ENCODE data around the gene PTH2R. TPM values are rescaled to one million over a fixed set of nuclear protein-coding genes. Genes with fewer than 3 reads are reported as not detected.
"Not testable (repeated sequence)": the region's sequence is repeated elsewhere in the genome, so short reads cannot be mapped to it uniquely, and the experiment has no call there.

The PTH2R gene
- total and polyA plus RNA-seq, 2 experiments from 2014 or later, result not detected

DNA sequence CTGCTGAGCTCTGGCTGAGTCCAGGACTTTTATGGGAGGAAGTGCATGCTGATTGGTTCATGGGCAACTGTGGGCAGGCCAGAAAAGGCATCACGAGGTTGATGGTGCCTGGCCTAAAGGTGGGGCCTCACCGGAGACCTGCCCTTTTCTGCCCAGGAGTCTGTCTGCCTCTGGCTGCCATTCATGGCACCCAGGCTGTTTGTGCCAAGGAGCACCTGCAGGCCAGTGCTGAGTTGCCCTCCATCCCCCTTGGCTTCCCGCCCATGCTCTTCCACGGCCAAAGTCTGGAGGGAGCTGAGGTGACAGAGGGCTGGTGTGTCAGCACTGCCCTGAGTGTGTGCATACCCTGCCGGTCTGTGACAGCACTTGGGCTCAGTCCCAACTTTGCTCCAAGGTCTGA is 123.2 kb downstream of the PTH2R start:
- no peak overlapping the region for H3K9ac ChIP-seq
- H3K9me2 ChIP-seq (ENCODE audit: insufficient read depth), result no peaks in the 10 kb centered on the region
- no peak for DNase-seq
- WGBS, 2 experiments (ENCODE audit: low coverage in 1 of 2, low lambda C conversion rate in 2 of 2, missing lambda C conversion rate in 2 of 2), result 12 to 14% methylated on average over 5 of the region's 5 CpGs
- H3K9me3 ChIP-seq (ENCODE audit: low read depth), result no peaks in the 10 kb centered on the region
- no peaks in the 10 kb centered on the region for H3K27me3 ChIP-seq (replicated peaks; ENCODE audit: insufficient read depth)
- no peaks in the 10 kb centered on the region for H3K4me1 ChIP-seq (ENCODE audit: insufficient read depth)
- no peaks in the 10 kb centered on the region for H3F3A ChIP-seq (ENCODE audit: insufficient read depth)
- no peaks in the 10 kb centered on the region for H3K79me2 ChIP-seq (ENCODE audit: insufficient read depth)
- H3K4me3 ChIP-seq, result no peak overlapping the region
- H2AFZ ChIP-seq, result no peak overlapping the region
- H3K27ac ChIP-seq, result no peak overlapping the region
- H4K20me1 ChIP-seq (ENCODE audit: insufficient read depth), result no peaks in the 10 kb centered on the region
- no peaks in the 10 kb centered on the region for H3K36me3 ChIP-seq (ENCODE audit: low read depth)
- in situ Hi-C loops (cut with MboI), result no loop called here
- TF ChIP-seq EZH2phosphoT487 (IDR thresholded peaks at IDR 0.05; ENCODE audit: insufficient read depth, low read depth), result no peak
- no peak overlapping the region for H3K4me2 ChIP-seq (ENCODE audit: unreplicated experiment)

DNA sequence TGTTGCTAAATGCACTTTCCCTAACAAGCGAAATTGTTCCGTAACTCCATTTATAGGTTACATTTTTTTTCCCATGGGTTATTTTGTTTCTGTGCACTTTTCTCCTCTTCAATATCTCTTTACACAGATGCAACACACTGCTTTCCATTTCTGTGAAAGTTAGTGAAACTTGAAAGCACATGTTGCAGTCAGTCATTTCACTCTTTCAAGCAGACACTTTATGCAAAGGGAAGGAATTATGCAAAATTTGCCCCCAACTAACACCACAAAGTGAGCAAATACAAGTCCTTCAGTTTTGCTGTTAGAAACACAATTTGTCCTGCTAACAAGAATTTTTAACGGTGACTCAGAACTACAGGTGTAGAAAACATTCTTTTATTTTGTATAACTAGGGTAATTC is 124.8 kb downstream of the PTH2R start:
- H3F3A ChIP-seq (ENCODE audit: insufficient read depth), result no peaks in the 10 kb centered on the region
- 39 to 62% methylated on average over 3 of the region's 3 CpGs for WGBS, 2 experiments (ENCODE audit: low coverage in 1 of 2, low lambda C conversion rate in 2 of 2, missing lambda C conversion rate in 2 of 2)
- in situ Hi-C loops (cut with MboI), result no loop called here

DNA sequence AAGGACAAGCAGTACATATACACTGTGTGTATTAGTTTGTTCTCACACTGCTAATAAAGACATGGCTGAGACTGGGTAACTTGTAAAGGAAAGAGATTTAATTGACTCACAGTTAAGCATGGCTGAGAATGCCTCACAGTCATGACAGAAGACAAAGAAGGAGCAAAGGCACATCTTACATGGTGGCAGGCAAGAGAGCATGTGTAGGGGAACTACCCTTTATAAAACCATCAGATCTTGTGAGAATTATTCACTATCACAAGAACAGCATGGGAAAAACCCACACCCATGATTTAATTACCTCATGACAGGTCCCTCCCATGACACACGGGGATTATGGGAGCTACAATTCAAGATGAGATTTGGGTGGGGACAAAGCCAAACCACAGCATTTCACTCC is 129.0 kb downstream of the PTH2R start:
- H3K27me3 ChIP-seq (replicated peaks; ENCODE audit: insufficient read depth); H3K9me2 ChIP-seq (ENCODE audit: insufficient read depth); H2AFZ ChIP-seq; in situ Hi-C loops (cut with MboI); H3K9ac ChIP-seq; H3K27ac ChIP-seq; H3K4me2 ChIP-seq (ENCODE audit: unreplicated experiment); H3K9me3 ChIP-seq (ENCODE audit: low read depth); H3F3A ChIP-seq (ENCODE audit: insufficient read depth); H3K4me1 ChIP-seq (ENCODE audit: insufficient read depth); H3K4me3 ChIP-seq; H4K20me1 ChIP-seq (ENCODE audit: insufficient read depth); DNase-seq; H3K79me2 ChIP-seq (ENCODE audit: insufficient read depth); H3K36me3 ChIP-seq (ENCODE audit: low read depth): not testable (repeated sequence)
- WGBS, 2 experiments (ENCODE audit: low coverage in 1 of 2, low lambda C conversion rate in 2 of 2, missing lambda C conversion rate in 2 of 2), result 13 to 14% methylated on average over 1 of the region's 1 CpG

More for the DNA sequence above, 124.8 kb downstream of the PTH2R start:
- Histone ChIP-seq H3K27me3 (replicated peaks; ENCODE audit: insufficient read depth) (no peaks in the 10 kb centered on the region), H3K4me1 (ENCODE audit: insufficient read depth) (no peaks in the 10 kb centered on the region), H3K9ac (no peak overlapping the region), H3K9me3 (ENCODE audit: low read depth) (no peaks in the 10 kb centered on the region), H4K20me1 (ENCODE audit: insufficient read depth) (no peaks in the 10 kb centered on the region), H3K9me2 (ENCODE audit: insufficient read depth) (no peaks in the 10 kb centered on the region), H3K36me3 (ENCODE audit: low read depth) (no peaks in the 10 kb centered on the region), H3K27ac (no peak overlapping the region), H2AFZ (no peak overlapping the region), H3K4me2 (ENCODE audit: unreplicated experiment) (no peak overlapping the region), H3K4me3 (no peak overlapping the region), H3K79me2 (ENCODE audit: insufficient read depth) (no peaks in the 10 kb centered on the region)
- no peak for DNase-seq
- no peak for TF ChIP-seq EZH2phosphoT487 (IDR thresholded peaks at IDR 0.05; ENCODE audit: insufficient read depth, low read depth)
- no peak for TF ChIP-seq EZH2 (IDR thresholded peaks at IDR 0.05; ENCODE audit: insufficient read depth, poor library complexity, severe bottlenecking)

DNA sequence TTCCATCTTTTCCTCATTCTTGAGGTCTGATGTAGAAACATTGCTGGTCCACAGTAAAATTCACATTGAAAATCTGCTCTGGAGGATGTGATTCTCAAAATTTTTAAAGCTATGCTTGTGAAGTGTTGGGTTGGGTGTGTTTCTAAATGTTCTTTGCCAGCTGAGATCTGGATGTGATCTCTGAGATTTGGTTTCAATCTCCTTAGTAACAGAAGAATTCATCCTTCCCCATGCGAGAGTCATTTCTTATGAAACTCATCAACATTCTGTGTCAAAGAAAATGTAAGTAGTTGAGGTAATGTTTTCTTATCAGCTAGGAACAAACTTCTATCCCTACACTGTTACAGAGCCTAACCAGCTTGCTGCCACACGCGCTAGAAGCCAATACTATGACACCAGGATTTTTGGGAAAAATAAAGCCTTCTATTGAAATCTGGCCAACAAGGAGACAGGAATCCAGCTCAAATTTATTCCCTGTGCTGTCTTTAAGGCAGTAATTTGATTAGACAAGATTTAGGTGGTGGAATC is 134.9 kb downstream of the PTH2R start:
- no peaks in the 10 kb centered on the region for H3K27me3 ChIP-seq (replicated peaks; ENCODE audit: insufficient read depth)
- no peak overlapping the region for H2AFZ ChIP-seq
- no peaks in the 10 kb centered on the region for H4K20me1 ChIP-seq (ENCODE audit: insufficient read depth)
- H3K4me1 ChIP-seq (ENCODE audit: insufficient read depth), result no peaks in the 10 kb centered on the region
- H3K4me3 ChIP-seq, result no peak overlapping the region
- no peak overlapping the region for H3K9ac ChIP-seq
- H3K36me3 ChIP-seq (ENCODE audit: low read depth), result no peaks in the 10 kb centered on the region
- DNase-seq, result no peak
- in situ Hi-C loops (cut with MboI), result no loop called here
- no peaks in the 10 kb centered on the region for H3K79me2 ChIP-seq (ENCODE audit: insufficient read depth)
- WGBS, 2 experiments (ENCODE audit: low coverage in 1 of 2, low lambda C conversion rate in 2 of 2, missing lambda C conversion rate in 2 of 2), result 45 to 52% methylated on average over 3 of the region's 3 CpGs
- H3F3A ChIP-seq (ENCODE audit: insufficient read depth), result no peaks in the 10 kb centered on the region
- TF ChIP-seq EZH2phosphoT487 (IDR thresholded peaks at IDR 0.05; ENCODE audit: insufficient read depth, low read depth) (no peak), EZH2 (IDR thresholded peaks at IDR 0.05; ENCODE audit: insufficient read depth, poor library complexity, severe bottlenecking) (no peak)
- H3K27ac ChIP-seq, result no peak overlapping the region
- no peaks in the 10 kb centered on the region for H3K9me2 ChIP-seq (ENCODE audit: insufficient read depth)
- no peak overlapping the region for H3K4me2 ChIP-seq (ENCODE audit: unreplicated experiment)
- H3K9me3 ChIP-seq (ENCODE audit: low read depth), result no peaks in the 10 kb centered on the region

DNA sequence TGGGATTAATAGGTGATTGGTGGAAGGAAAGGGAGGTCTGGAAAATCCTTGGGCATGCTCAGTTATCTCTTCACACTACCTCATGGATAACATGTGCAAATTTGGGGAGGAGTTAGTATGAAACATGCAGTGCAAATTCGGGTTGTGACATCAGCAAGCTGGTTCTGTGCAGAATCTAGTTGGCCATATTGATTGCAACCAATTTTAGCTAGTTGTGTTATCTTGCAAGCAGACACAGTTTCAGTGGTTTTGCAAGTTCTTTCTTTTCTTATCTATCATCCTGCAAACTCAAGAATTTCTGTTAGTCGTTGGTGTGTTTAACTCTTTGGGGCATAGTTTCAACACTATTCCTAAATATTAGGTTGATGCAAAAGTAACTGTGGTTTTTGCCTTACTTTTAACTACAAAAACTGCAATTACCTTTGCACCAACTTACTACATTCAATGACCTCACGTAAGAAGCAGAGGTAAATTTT is 135.4 kb downstream of the PTH2R start:
- H2AFZ ChIP-seq, result no peak overlapping the region
- TF ChIP-seq EZH2 (IDR thresholded peaks at IDR 0.05; ENCODE audit: insufficient read depth, poor library complexity, severe bottlenecking) (no peak), EZH2phosphoT487 (IDR thresholded peaks at IDR 0.05; ENCODE audit: insufficient read depth, low read depth) (no peak)
- H3K9ac ChIP-seq, result no peak overlapping the region
- H3K4me2 ChIP-seq (ENCODE audit: unreplicated experiment), result no peak overlapping the region
- no peaks in the 10 kb centered on the region for H3K9me3 ChIP-seq (ENCODE audit: low read depth)
- H4K20me1 ChIP-seq (ENCODE audit: insufficient read depth), result no peaks in the 10 kb centered on the region
- no peaks in the 10 kb centered on the region for H3K9me2 ChIP-seq (ENCODE audit: insufficient read depth)
- no peaks in the 10 kb centered on the region for H3K27me3 ChIP-seq (replicated peaks; ENCODE audit: insufficient read depth)
- H3K4me1 ChIP-seq (ENCODE audit: insufficient read depth), result no peaks in the 10 kb centered on the region
- no peak overlapping the region for H3K27ac ChIP-seq
- H3K79me2 ChIP-seq (ENCODE audit: insufficient read depth), result no peaks in the 10 kb centered on the region
- in situ Hi-C loops (cut with MboI), result no loop called here
- H3F3A ChIP-seq (ENCODE audit: insufficient read depth), result no peaks in the 10 kb centered on the region
- no peak overlapping the region for H3K4me3 ChIP-seq
- DNase-seq, result no peak
- no peaks in the 10 kb centered on the region for H3K36me3 ChIP-seq (ENCODE audit: low read depth)
- 12 to 19% methylated on average over 3 of the region's 3 CpGs for WGBS, 2 experiments (ENCODE audit: low coverage in 1 of 2, low lambda C conversion rate in 2 of 2, missing lambda C conversion rate in 2 of 2)
